Neural cell (in vitro differentiated cells): ENCODE data around the gene SPON1.

Source experiments
- EP300 ChIP-seq: fragments of 450-650 bp; conservative IDR thresholded peaks from 2 replicates; pipeline ENCODE4 v1.6.1; 2014; ENCODE audit warnings: antibody characterized with exemption, mild to moderate bottlenecking, moderate library complexity; ENCODE audit not compliant: poor library complexity, severe bottlenecking
- EZH2 ChIP-seq: fragments of 200-600, 300-800 bp; shearing (Covaris generic), sonication (generic); IDR thresholded peaks from 2 replicates; pipeline ENCODE4 v1.6.1; 2014; ENCODE audit warnings: antibody characterized with exemption, low read length, borderline replicate concordance, mild to moderate bottlenecking; ENCODE audit not compliant: insufficient read depth, poor library complexity, severe bottlenecking
- MXI1 ChIP-seq: fragments of 450-650 bp; conservative IDR thresholded peaks from 2 replicates; pipeline ENCODE4 v1.6.1; 2014; ENCODE audit warnings: antibody characterized with exemption, mild to moderate bottlenecking; ENCODE audit not compliant: poor library complexity, severe bottlenecking
- POLR2AphosphoS5 ChIP-seq: IDR thresholded peaks from 2 replicates; pipeline ENCODE4 v1.6.1; 2012
- RAD21 ChIP-seq: fragments of 450-650 bp; conservative IDR thresholded peaks from 2 replicates; pipeline ENCODE4 v1.6.1; 2014; ENCODE audit warnings: antibody characterized with exemption, mild to moderate bottlenecking, moderate library complexity
- SMC3 ChIP-seq: fragments of 450-650 bp; conservative IDR thresholded peaks from 2 replicates; pipeline ENCODE4 v1.6.1; 2014; ENCODE audit warnings: antibody characterized with exemption, mild to moderate bottlenecking, moderate library complexity; ENCODE audit not compliant: poor library complexity
- TF ChIP-seq, protein P1 (sequence below): fragments of 450-650 bp; IDR thresholded peaks from 2 replicates; pipeline ENCODE4 v1.5.1; 2014; ENCODE audit warnings: antibody characterized with exemption, mild to moderate bottlenecking, moderate library complexity; ENCODE audit not compliant: poor library complexity, severe bottlenecking

DNA sequence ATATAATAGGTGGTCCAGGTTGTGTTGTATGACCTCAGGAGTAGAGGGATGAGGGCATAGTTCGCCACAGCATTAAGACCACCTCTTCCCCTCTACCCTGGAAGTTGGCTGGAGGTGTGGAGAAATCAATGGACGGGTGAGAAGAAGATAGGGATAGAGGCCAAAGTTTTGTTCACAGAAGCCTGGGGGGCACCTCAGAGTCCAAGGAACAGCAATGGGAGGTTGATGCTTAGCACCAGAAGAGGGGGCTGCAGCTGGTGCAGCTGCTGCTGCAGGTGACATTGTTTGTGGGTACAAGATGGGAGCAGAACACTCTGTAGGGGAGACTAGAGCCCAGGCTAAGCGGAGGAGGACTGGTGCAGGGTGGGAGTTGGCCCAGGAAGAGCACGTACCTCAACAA lies 31.2 kb upstream of the SPON1 start:
- TF ChIP-seq, protein P1, sequence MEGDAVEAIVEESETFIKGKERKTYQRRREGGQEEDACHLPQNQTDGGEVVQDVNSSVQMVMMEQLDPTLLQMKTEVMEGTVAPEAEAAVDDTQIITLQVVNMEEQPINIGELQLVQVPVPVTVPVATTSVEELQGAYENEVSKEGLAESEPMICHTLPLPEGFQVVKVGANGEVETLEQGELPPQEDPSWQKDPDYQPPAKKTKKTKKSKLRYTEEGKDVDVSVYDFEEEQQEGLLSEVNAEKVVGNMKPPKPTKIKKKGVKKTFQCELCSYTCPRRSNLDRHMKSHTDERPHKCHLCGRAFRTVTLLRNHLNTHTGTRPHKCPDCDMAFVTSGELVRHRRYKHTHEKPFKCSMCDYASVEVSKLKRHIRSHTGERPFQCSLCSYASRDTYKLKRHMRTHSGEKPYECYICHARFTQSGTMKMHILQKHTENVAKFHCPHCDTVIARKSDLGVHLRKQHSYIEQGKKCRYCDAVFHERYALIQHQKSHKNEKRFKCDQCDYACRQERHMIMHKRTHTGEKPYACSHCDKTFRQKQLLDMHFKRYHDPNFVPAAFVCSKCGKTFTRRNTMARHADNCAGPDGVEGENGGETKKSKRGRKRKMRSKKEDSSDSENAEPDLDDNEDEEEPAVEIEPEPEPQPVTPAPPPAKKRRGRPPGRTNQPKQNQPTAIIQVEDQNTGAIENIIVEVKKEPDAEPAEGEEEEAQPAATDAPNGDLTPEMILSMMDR = no peak
- TF ChIP-seq POLR2AphosphoS5 (no peak), EP300 (no peak), RAD21 (no peak), MXI1 (no peak), SMC3 (no peak), EZH2 (no peak)
